Measurements from ENCODE around the gene ANO4. TPM values are rescaled to one million over a fixed set of nuclear protein-coding genes. Genes with fewer than 3 reads are reported as not detected.
"Not testable (repeated sequence)": the region's sequence is repeated elsewhere in the genome, so short reads cannot be mapped to it uniquely, and the experiment has no call there.

ANO4 gene
- total RNA-seq, 1 donor from 2014 or later = not detected

- DNase-seq (no peak), ATAC-seq (ENCODE audit: low read depth) (no peak)
- Mint-ChIP-seq H3K27me3 (no peaks in the 10 kb centered on the region), H3K4me1 (no peaks in the 10 kb centered on the region), H3K27ac (no peak overlapping the region), H3K9me3 (no peaks in the 10 kb centered on the region), H3K4me3 (no peak overlapping the region), H3K36me3 (ENCODE audit: low read depth) (no peaks in the 10 kb centered on the region)
- CTCF ChIA-PET = no interaction called here
- POLR2A ChIA-PET = no interaction called here
- intact Hi-C loops (cut with micrococcal nuclease) = no loop called here
- no peak for TF ChIP-seq CTCF (IDR thresholded peaks at IDR 0.05)
Measured at GRCh38 chr12:101051151-101051550, 256.6 kb downstream of the ANO4 start.

DNA sequence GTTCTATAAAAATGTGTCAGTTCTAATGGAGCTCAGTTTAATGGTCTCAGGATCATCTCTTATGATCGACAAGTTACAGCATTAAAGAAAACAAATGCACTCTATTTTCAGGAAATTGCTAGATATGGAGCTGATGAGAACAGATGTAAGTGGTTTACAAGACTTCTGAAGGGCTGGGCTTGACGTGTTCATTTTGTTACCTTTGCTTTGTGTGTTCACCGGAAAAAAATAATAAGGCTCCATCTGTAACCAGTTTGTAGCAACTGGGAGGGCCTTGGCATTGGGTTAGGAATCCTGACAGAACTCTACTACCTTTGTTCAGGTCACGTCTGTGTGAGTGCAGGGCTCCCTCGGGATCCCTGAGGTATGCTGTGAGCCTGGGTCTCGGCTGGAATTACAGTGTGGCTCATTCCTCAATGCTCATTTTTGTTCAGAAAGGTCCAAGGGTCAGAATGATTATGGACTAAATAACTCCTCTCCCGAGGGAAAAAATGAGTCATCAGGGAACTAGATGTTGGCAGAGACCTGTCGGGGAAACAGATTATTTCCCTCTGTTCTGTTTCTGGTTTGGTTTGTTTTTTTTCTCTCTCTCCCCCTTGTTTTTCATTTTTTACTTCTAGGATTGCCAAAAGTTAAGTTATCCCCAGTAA, 257.4 kb downstream of the ANO4 start:
- Mint-ChIP-seq H3K4me1 (no peaks in the 10 kb centered on the region), H3K4me3 (no peak overlapping the region), H3K9me3 (no peaks in the 10 kb centered on the region), H3K27me3 (no peaks in the 10 kb centered on the region), H3K27ac (no peak overlapping the region), H3K36me3 (ENCODE audit: low read depth) (no peaks in the 10 kb centered on the region)
- TF ChIP-seq CTCF (IDR thresholded peaks at IDR 0.05) = no peak
- no peak for ATAC-seq (ENCODE audit: low read depth)
- POLR2A ChIA-PET = no interaction called here
- intact Hi-C loops (cut with micrococcal nuclease) = no loop called here
- no peak for DNase-seq
- CTCF ChIA-PET = interaction anchor here (0.6 kb wide), 1 partner anchor 214 kb away, joined by 3 read pairs; no protein-coding TSS in a partner anchor

DNA sequence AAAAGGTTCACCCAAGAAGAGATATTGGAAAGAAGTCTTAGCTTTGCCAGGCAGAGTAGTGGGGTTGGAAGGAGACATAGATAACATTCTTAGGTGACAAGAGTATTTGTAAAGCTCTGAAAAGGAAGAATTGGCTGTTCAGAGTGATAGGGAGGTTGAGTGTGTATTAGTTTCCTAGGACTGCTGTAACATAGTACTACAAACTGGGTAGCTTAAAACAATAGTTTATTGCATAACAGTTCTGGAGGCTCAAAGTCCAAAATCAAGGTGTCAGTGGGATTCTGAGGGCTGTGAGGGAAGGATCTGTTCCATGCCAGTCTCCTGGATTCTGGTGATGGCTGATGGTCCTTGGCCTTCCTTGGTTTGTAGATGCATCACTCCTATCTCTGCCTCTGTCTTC, 258.6 kb downstream of the ANO4 start:
- ATAC-seq (ENCODE audit: low read depth) (no peak), DNase-seq (no peak)
- intact Hi-C loops (cut with micrococcal nuclease) = no loop called here
- Mint-ChIP-seq H3K4me3 (no peak overlapping the region), H3K27ac (no peak overlapping the region), H3K9me3 (no peaks in the 10 kb centered on the region), H3K36me3 (ENCODE audit: low read depth) (no peaks in the 10 kb centered on the region), H3K4me1 (no peaks in the 10 kb centered on the region), H3K27me3 (no peaks in the 10 kb centered on the region)
- ChIA-PET CTCF (no interaction called here), POLR2A (no interaction called here)
- TF ChIP-seq CTCF (IDR thresholded peaks at IDR 0.05) = no peak

DNA sequence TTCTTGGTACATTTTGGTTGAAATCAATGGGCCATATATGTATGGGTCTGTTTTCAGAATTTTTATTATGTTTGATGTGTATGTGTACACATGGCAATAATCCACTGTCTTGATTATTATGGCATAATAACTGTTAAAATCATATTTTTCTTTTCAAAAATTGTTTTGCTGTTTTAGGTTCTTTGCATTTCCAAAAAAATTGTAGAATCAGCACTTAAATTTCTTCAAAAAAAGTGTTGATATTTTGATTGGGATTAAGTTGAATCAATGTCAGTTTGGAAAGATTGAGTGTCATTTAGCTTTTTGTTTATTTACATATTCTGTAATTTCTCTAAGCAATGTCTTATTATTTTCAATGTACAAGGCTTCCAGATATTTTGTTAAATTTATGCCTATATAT, 261.4 kb downstream of the ANO4 start:
- DNase-seq (no peak), ATAC-seq (ENCODE audit: low read depth) (no peak)
- Mint-ChIP-seq H3K4me1 (no peaks in the 10 kb centered on the region), H3K36me3 (ENCODE audit: low read depth) (no peaks in the 10 kb centered on the region), H3K27ac (no peak overlapping the region), H3K27me3 (no peaks in the 10 kb centered on the region), H3K9me3 (peaks cover 5% of the 10 kb centered on the region), H3K4me3 (no peak overlapping the region)
- no peak for TF ChIP-seq CTCF (IDR thresholded peaks at IDR 0.05)
- POLR2A ChIA-PET = no interaction called here
- intact Hi-C loops (cut with micrococcal nuclease) = no loop called here
- CTCF ChIA-PET = no interaction called here

GRCh38 chr12:101062508-101062907, 267.9 kb downstream of the ANO4 start:
- DNase-seq; H3K27ac Mint-ChIP-seq; H3K9me3 Mint-ChIP-seq; intact Hi-C loops (cut with micrococcal nuclease); H3K36me3 Mint-ChIP-seq (ENCODE audit: low read depth); ATAC-seq (ENCODE audit: low read depth); H3K4me3 Mint-ChIP-seq; CTCF ChIA-PET; H3K27me3 Mint-ChIP-seq; POLR2A ChIA-PET; H3K4me1 Mint-ChIP-seq: not testable (repeated sequence)

GRCh38 chr12:101064721-101065120, 270.1 kb downstream of the ANO4 start:
- no peak for ATAC-seq (ENCODE audit: low read depth)
- no peaks in the 10 kb centered on the region for H3K9me3 Mint-ChIP-seq

More at GRCh38 chr12:101064721-101065120, 270.1 kb downstream of the ANO4 start:
- no peak overlapping the region for H3K27ac Mint-ChIP-seq
- ChIA-PET CTCF (no interaction called here), POLR2A (no interaction called here)
- no peak overlapping the region for H3K4me3 Mint-ChIP-seq
- H3K36me3 Mint-ChIP-seq (ENCODE audit: low read depth) = no peaks in the 10 kb centered on the region
- H3K27me3 Mint-ChIP-seq = no peaks in the 10 kb centered on the region
- TF ChIP-seq CTCF (IDR thresholded peaks at IDR 0.05) = no peak
- intact Hi-C loops (cut with micrococcal nuclease) = no loop called here
- no peak for DNase-seq
- no peaks in the 10 kb centered on the region for H3K4me1 Mint-ChIP-seq

Data from activated B cell treated with CpG ODN at 0.5 μM for 24 hours (primary cell).